ENCODE measurements around the gene KCNH8.

KCNH8 gene

GRCh38 chr3:19457449-19457848 is 309.1 kb downstream of the KCNH8 start:
- H3K9me3 ChIP-seq (ENCODE audit: low read depth, low read length), result no peaks in the 10 kb centered on the region
- no peak for DNase-seq (ENCODE audit: low read depth, low spot score)
- TF ChIP-seq FOXP2 (optimal IDR thresholded peaks at IDR 0.05; ENCODE audit: control extremely low read depth, extremely low read length, insufficient read depth) (no peak), POLR2AphosphoS5 (IDR thresholded peaks at IDR 0.05; ENCODE audit: borderline replicate concordance, low read depth, low read length) (no peak), EZH2 (IDR thresholded peaks at IDR 0.05) (no peak)
- H3K4me3 ChIP-seq, result no peak overlapping the region
- H3K36me3 ChIP-seq (ENCODE audit: insufficient read depth, low read length), result no peaks in the 10 kb centered on the region
- H3K27ac ChIP-seq, result no peak overlapping the region
- H3K9ac ChIP-seq (ENCODE audit: insufficient read length), result no peak overlapping the region

DNA sequence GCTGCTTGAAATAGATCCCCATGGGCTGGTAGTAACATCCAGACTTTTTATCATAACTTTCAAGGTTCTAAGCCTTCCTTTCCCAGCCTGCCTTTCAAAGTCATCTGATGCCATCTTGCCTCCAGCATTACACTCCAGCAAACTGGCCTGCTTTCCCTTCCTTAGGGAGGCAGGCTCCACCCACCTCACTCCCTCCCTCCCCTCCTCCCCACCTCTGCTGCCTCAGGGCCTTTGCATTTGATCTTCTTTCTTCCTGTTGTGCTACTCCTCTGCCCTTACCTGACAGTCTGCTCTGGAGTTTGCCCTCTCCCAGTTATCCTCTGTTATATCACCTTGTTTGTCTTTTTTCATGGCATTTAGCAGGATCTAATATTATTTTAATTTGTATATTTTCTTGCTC is 319.5 kb downstream of the KCNH8 start:
- Histone ChIP-seq H3K9me3 (ENCODE audit: low read depth, low read length) (no peaks in the 10 kb centered on the region), H3K27ac (no peak overlapping the region), H3K36me3 (ENCODE audit: insufficient read depth, low read length) (no peaks in the 10 kb centered on the region), H3K9ac (ENCODE audit: insufficient read length) (no peak overlapping the region), H3K4me3 (no peak overlapping the region)
- DNase-seq (ENCODE audit: low read depth, low spot score), result no peak
- TF ChIP-seq POLR2AphosphoS5 (IDR thresholded peaks at IDR 0.05; ENCODE audit: borderline replicate concordance, low read depth, low read length), result no peak
- no peak for TF ChIP-seq FOXP2 (optimal IDR thresholded peaks at IDR 0.05; ENCODE audit: control extremely low read depth, extremely low read length, insufficient read depth)
- TF ChIP-seq EZH2 (IDR thresholded peaks at IDR 0.05), result no peak

DNA sequence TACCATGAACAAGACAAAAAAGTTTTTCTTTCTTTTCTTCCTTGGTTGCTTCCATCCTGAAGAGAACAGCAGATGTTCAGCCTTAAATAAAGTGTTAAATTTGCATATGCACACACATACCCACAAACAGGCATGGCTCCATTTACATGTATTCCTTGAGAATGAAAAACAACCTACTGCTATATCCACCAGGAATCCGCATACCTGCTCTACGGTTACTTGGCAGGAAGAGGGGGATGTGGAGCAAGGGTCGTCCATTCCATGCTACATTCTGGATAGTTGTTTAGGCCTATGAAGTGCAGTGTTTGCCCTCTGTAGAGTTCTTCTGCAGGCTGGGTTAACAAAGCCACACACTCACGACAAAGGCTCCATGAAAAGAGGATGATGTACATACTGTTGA is 322.8 kb downstream of the KCNH8 start:
- no peak for DNase-seq (ENCODE audit: low read depth, low spot score)
- H3K9me3 ChIP-seq (ENCODE audit: low read depth, low read length), result no peaks in the 10 kb centered on the region
- no peak overlapping the region for H3K27ac ChIP-seq
- TF ChIP-seq POLR2AphosphoS5 (IDR thresholded peaks at IDR 0.05; ENCODE audit: borderline replicate concordance, low read depth, low read length), result no peak
- TF ChIP-seq FOXP2 (optimal IDR thresholded peaks at IDR 0.05; ENCODE audit: control extremely low read depth, extremely low read length, insufficient read depth), result no peak
- TF ChIP-seq EZH2 (IDR thresholded peaks at IDR 0.05), result no peak
- no peaks in the 10 kb centered on the region for H3K36me3 ChIP-seq (ENCODE audit: insufficient read depth, low read length)
- no peak overlapping the region for H3K4me3 ChIP-seq
- H3K9ac ChIP-seq (ENCODE audit: insufficient read length), result no peak overlapping the region

- no peak for DNase-seq (ENCODE audit: low read depth, low spot score)
- no peak overlapping the region for H3K9ac ChIP-seq (ENCODE audit: insufficient read length)
- H3K36me3 ChIP-seq (ENCODE audit: insufficient read depth, low read length), result no peaks in the 10 kb centered on the region
- H3K27ac ChIP-seq, result no peak overlapping the region
- TF ChIP-seq EZH2 (IDR thresholded peaks at IDR 0.05) (no peak), POLR2AphosphoS5 (IDR thresholded peaks at IDR 0.05; ENCODE audit: borderline replicate concordance, low read depth, low read length) (no peak)
- H3K9me3 ChIP-seq (ENCODE audit: low read depth, low read length), result no peaks in the 10 kb centered on the region
- no peak overlapping the region for H3K4me3 ChIP-seq
Measured at GRCh38 chr3:19473971-19474580, 325.8 kb downstream of the KCNH8 start.

DNA sequence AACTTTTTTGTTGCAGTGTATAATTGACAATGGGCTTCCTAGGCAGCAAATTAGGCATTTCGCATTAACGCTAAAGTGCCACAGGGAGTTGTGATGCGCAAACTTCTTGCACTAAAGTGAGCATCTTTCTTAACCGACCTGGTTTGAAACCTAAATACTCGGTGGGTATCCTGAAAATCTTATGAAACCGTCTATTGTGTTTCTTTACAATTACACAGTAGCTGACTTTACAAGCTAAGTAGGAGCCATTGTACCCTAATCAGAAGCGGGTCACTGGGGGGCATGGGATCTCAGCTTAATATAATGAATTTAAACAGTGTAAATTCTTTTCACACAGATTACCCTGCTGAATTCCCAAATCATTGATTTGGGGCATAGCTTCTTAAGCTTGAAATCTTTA is 328.0 kb downstream of the KCNH8 start:
- H3K27ac ChIP-seq, result no peak overlapping the region
- no peak overlapping the region for H3K9ac ChIP-seq (ENCODE audit: insufficient read length)
- H3K9me3 ChIP-seq (ENCODE audit: low read depth, low read length), result no peaks in the 10 kb centered on the region
- DNase-seq (ENCODE audit: low read depth, low spot score), result no peak
- no peak for TF ChIP-seq POLR2AphosphoS5 (IDR thresholded peaks at IDR 0.05; ENCODE audit: borderline replicate concordance, low read depth, low read length)
- no peak for TF ChIP-seq EZH2 (IDR thresholded peaks at IDR 0.05)
- no peak for TF ChIP-seq FOXP2 (optimal IDR thresholded peaks at IDR 0.05; ENCODE audit: control extremely low read depth, extremely low read length, insufficient read depth)
- no peak overlapping the region for H3K4me3 ChIP-seq
- H3K36me3 ChIP-seq (ENCODE audit: insufficient read depth, low read length), result no peaks in the 10 kb centered on the region

DNA sequence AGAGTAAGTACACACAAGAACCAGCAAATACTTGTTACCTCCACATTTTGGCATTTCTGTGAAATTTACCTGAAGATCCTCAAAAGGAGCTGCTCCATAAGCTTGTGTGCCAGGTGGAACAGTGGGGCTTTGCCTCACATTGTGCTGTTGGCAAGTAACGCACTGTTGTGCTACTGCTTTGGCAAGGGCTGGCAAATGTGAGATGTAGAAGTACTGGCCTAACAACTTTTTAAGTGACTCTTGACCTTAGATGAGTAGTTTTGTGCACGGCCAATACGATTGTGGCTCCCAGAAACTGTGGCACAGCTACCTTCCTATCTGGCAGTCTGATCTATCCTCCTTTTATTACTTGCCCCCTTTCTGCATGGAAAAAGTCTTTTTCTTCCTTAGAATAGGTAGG is 337.0 kb downstream of the KCNH8 start:
- Histone ChIP-seq H3K9me3 (ENCODE audit: low read depth, low read length) (no peaks in the 10 kb centered on the region), H3K36me3 (ENCODE audit: insufficient read depth, low read length) (no peaks in the 10 kb centered on the region), H3K27ac (no peak overlapping the region), H3K4me3 (no peak overlapping the region), H3K9ac (ENCODE audit: insufficient read length) (no peak overlapping the region)
- TF ChIP-seq FOXP2 (optimal IDR thresholded peaks at IDR 0.05; ENCODE audit: control extremely low read depth, extremely low read length, insufficient read depth), result no peak
- TF ChIP-seq EZH2 (IDR thresholded peaks at IDR 0.05), result no peak
- TF ChIP-seq POLR2AphosphoS5 (IDR thresholded peaks at IDR 0.05; ENCODE audit: borderline replicate concordance, low read depth, low read length), result no peak
- no peak for DNase-seq (ENCODE audit: low read depth, low spot score)

DNA sequence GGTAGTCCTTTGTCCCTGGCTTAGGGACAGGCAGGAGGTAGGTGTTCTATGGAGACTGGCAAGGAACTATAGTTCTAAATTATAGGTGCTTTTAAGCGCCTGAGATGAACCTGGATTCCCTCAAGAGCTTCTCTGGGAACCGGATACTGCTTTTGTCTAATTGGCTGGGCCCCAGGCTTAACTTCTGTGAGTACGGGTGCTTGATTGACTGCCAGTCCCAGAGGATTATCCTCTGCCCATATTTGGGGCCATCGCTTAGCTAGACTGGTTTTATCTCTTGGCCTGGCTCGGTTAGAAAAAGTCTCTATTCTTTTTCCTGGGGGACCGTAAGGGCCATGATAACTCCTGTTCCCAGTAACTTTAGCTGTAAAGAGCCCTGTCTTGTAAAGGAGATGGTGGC is 339.1 kb downstream of the KCNH8 start:
- TF ChIP-seq POLR2AphosphoS5 (IDR thresholded peaks at IDR 0.05; ENCODE audit: borderline replicate concordance, low read depth, low read length) (no peak), EZH2 (IDR thresholded peaks at IDR 0.05) (no peak), FOXP2 (optimal IDR thresholded peaks at IDR 0.05; ENCODE audit: control extremely low read depth, extremely low read length, insufficient read depth) (no peak)
- no peak overlapping the region for H3K4me3 ChIP-seq
- no peaks in the 10 kb centered on the region for H3K9me3 ChIP-seq (ENCODE audit: low read depth, low read length)
- no peak overlapping the region for H3K27ac ChIP-seq
- no peak overlapping the region for H3K9ac ChIP-seq (ENCODE audit: insufficient read length)
- no peak for DNase-seq (ENCODE audit: low read depth, low spot score)
- H3K36me3 ChIP-seq (ENCODE audit: insufficient read depth, low read length), result no peaks in the 10 kb centered on the region

DNA sequence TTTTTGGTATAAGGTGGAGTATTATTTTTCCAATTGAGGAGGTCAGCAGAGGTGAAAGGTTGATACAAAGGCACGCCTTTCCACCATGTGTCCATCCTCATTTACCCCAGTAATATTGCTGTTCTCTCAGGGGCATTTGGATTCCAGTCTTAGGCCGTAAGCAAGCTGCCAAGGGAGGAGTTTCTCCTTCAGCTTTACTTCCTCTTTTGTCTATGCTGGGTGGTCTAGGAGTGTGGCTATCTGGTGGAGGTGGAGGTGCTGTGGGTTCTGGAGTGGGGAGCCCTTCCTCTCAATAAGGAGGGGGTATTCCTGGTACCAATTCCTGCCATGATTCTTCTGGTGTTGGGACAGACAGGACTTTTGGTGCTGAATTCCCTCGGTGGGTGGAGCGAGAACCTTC is 340.6 kb downstream of the KCNH8 start:
- no peak overlapping the region for H3K9ac ChIP-seq (ENCODE audit: insufficient read length)
- DNase-seq (ENCODE audit: low read depth, low spot score), result no peak
- no peaks in the 10 kb centered on the region for H3K36me3 ChIP-seq (ENCODE audit: insufficient read depth, low read length)
- no peaks in the 10 kb centered on the region for H3K9me3 ChIP-seq (ENCODE audit: low read depth, low read length)
- TF ChIP-seq FOXP2 (optimal IDR thresholded peaks at IDR 0.05; ENCODE audit: control extremely low read depth, extremely low read length, insufficient read depth) (no peak), EZH2 (IDR thresholded peaks at IDR 0.05) (no peak), POLR2AphosphoS5 (IDR thresholded peaks at IDR 0.05; ENCODE audit: borderline replicate concordance, low read depth, low read length) (no peak)
- H3K4me3 ChIP-seq, result no peak overlapping the region
- H3K27ac ChIP-seq, result no peak overlapping the region

GRCh38 chr3:19489936-19490335 is 341.6 kb downstream of the KCNH8 start:
- Histone ChIP-seq H3K36me3 (ENCODE audit: insufficient read depth, low read length) (no peaks in the 10 kb centered on the region), H3K9ac (ENCODE audit: insufficient read length) (no peak overlapping the region), H3K4me3 (no peak overlapping the region), H3K9me3 (ENCODE audit: low read depth, low read length) (no peaks in the 10 kb centered on the region), H3K27ac (no peak overlapping the region)
- no peak for DNase-seq (ENCODE audit: low read depth, low spot score)
- no peak for TF ChIP-seq FOXP2 (optimal IDR thresholded peaks at IDR 0.05; ENCODE audit: control extremely low read depth, extremely low read length, insufficient read depth)
- TF ChIP-seq EZH2 (IDR thresholded peaks at IDR 0.05), result no peak
- TF ChIP-seq POLR2AphosphoS5 (IDR thresholded peaks at IDR 0.05; ENCODE audit: borderline replicate concordance, low read depth, low read length), result no peak
